COR-L47 (cell line): ENCODE results near the gene NFATC3.
"Not testable (repeated sequence)": the region's sequence is repeated elsewhere in the genome, so short reads cannot be mapped to it uniquely, and the experiment has no call there.

Experiments
- DNase-seq: peaks from one replicate; lab custom pipeline; 2025; lab: John Stamatoyannopoulos, UW

The NFATC3 gene

GRCh38 chr16:68090130-68090529 lies 5.0 kb downstream of the NFATC3 start:
- DNase-seq = no peak

GRCh38 chr16:68090533-68090932 lies 5.4 kb downstream of the NFATC3 start:
- no peak for DNase-seq

DNA sequence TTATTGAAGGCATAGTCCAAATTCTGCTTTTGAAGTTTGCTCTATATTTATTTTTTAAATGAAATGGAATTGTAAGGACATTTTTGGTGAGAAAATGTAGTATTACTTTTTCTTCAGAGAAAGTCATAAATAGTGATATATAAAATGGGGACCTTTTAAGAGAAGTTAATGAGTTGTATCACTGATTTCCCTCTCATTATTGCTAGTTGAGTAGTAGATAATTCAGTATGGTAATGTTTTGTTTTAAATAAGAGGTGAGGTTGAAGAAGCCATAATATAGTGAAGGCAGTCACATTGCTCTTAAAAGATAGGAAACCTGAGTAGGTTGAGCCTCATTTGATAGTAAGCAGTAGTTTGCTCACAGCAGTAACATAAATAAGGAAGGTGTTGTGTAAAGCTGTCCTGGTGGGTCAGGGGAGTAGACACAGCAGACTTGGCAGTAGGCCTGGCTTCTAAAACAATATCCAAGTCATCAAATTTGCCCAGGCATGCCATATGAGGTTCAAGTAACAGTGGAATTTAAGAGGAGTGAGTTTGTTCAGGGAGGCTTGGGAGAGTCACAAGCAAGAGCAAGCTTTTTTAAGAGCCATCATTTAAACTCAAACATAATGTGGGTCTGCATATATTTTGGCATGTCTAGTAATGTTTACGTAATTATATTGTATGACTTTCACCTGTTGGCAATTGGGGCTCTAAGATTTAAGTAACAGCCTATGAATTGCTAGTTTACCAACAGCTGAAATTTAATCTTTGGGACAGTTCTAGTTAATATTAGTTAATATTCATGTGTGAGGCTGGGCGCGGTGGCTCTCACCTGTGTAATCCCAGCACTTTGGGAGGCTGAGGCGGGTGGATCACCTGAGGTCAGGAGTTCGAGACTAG lies 6.5 kb downstream of the NFATC3 start:
- peak; percentile 90 for DNase-seq

- not testable (repeated sequence) for DNase-seq
Observed at GRCh38 chr16:68092275-68092674, 7.1 kb downstream of the NFATC3 start.

- no peak for DNase-seq
Observed at GRCh38 chr16:68093816-68094613, 8.8 kb downstream of the NFATC3 start.

DNA sequence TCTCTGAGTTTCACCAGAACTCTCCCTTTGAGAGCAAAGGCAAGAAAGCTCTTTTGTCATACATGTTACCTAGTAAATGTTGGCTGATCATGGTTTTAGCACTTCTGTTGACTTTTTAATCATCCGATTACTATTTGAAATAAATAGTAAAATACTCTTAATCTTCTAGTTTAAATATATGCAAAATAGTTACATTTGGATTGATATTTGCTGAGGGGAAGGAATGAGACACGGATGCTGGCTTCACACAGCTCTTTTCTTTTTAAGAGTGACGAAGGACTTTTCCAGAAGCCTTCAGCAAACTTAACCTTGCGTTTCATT lies 9.4 kb downstream of the NFATC3 start:
- no peak for DNase-seq

DNA sequence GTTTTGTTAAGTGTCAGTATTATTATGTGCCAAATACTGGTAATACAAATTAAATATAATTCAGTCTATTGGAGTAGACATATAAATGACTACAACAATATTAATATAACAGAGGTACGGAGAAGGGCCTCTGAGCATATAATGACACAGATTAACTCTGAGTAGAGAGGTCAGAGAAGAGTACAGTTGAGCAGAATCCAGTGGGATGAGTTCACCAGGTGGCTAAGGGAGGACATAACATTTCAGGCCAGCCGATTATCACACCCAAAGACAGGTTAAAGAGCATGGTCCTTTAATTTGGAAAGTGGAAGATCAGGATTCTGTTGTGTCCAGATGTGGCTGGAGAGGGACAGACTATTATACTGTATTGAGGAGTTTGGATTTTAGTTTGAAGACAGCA lies 11.3 kb downstream of the NFATC3 start:
- no peak for DNase-seq

- no peak for DNase-seq
Observed at GRCh38 chr16:68097088-68097487, 11.9 kb downstream of the NFATC3 start.

- DNase-seq = no peak
Observed at GRCh38 chr16:68097895-68098294, 12.7 kb downstream of the NFATC3 start.

DNA sequence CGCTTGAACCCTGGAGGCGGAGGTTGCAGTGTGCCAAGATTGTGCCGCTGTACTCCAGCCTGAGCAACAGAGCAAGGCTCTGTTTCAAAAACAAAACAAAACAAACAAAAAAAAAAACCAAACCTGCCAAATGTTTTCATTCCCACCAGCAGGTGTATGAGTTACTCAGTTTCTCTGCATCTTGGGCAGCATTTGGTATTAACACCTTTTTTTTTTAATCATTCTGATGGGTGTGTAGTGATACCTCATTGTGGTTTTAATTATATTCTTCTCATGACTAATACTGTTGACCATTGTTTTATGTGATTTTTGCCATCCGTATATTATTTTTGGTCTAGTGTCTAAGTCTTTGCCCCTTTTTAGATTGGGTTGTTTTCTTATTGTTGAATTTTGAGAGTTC lies 15.3 kb downstream of the NFATC3 start:
- DNase-seq = no peak

DNA sequence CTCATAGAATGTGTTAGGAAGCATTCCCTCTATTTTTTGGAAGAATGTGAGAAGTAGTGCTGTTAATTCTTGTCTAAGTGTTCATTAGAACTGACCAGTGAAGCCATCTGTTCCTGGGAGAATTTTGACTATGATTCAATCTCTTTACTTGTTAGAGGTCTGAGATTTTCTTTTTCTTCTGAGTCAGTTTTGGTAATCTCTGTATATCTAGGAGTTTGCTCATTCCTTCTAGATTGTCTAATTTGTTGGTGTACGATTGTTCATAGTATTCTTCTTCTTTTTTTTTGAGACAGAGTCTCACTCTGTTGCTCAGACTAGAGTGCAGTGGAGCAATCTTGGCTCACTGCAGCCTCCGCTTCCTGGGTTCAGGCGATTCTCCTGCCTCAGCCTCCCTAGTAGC lies 20.4 kb downstream of the NFATC3 start:
- DNase-seq = no peak

DNA sequence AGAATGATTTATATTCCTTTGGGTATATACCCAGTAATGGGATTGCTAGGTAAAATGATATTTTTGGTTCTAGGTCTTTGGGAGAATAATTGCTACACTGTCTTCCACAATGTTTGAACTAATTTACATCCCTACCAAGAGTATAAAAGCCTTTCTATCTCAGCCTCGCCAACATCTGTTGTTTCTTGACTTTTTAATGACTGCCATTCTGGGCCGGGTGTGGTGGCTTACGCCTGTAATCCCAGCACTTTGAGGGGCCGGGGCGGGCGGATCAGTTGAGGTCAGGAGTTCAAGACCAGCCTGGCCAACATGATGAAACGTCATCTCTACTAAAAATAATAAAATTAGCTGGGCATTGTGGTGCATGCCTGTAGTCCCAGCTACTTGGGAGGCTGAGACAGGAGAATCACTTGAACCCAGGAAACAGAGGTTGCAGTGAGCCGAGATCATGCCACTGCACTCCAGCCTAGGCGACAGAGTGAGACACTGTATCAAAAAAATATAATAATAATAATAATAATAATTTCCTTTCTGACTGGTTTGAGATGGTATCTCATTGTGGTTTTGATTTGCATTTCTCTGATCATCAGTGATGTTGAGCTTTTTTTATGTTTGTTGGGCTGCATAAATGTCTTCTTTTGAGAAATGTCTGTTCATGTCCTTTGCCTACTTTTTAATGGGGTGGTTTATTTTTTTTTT lies 22.2 kb downstream of the NFATC3 start:
- not testable (repeated sequence) for DNase-seq

DNA sequence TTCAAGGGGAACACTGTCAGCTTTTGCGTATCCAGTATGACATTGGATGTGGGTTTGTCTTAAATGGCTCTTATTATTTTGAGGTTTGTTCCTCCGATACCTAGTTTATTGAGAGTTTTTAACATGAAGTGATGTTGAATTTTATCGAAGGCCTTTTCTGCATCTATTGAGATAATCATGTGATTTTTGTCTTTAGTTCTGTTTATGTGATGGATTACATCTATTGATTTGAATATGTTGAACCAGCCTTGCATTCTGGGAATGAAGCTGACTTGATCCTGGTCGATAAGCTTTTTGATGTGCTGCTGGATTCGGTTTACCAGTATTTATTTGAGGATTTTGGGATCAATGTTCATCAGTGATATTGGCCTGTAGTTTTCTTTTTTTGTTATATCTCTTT lies 24.0 kb downstream of the NFATC3 start:
- DNase-seq = not testable (repeated sequence)

DNA sequence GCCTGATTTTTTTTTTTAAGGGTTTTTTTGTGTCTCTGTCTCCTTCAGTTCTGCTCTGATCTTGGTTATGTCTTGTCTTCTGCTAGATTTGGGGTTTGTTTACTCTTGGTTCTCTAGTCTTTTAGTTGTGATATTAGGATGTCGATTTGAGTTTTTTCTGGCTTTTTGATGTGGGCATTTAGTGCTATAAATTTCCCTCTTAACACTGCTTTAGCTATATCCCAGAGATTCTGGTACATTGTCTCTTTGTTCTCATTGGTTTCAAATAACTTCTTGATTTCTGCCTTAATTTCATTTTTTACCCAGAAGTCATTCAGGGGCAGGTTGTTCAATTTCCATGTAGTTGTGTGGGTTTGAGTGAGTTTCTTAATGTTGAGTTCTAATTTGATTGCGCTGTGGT lies 25.4 kb downstream of the NFATC3 start:
- not testable (repeated sequence) for DNase-seq

DNA sequence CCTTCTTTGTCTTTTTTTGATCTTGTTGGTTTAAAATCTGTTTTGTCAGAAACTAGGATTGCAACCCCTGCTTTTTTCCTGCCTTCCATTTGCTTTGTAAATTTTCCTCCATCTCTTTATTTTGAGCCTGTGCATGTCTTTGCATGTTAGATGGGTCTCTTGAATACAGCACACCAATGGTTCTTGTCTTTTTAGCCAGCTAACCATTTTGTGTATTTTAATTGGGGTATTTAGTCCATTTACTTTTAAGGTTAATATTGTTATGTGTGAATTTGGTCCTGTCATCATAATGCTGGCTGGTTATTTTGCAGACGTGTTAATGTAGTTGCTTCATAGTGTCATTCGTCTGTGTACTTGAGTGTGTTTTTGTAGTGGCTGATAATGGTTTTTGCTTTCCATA lies 26.2 kb downstream of the NFATC3 start:
- no peak for DNase-seq

DNA sequence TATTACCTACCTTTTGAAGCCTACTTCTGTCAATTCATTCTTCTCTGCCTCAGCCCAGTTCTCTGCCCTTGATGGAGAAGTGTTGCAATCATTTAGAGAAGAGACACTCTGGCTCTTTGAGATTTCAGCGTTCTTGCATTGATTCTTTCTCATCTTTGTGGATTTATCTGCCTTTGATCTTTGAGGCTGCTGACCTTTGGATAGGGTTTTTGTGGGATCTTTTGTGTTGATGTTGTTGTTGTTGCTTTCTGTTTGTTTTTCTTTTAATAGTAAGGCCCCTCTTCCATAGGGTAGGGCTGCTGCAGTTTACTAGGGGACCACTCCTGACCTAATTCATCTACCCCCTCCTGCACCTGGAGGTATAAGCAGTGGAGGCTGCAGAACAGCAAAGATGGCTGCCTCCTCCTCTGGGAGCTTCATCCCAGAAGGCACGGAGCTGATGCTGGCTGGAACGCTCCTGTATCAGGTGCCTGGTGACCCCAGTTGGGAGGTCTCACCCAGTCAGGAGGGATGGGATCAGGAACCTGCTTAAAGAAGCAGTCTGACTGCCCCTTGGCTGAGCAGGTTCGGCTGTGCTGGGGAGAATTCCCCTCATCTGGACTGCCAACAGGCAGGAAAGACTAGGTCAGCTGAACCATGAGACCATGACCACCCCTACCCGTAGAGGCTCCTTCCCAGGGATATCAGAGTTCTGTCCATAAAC lies 28.0 kb downstream of the NFATC3 start:
- DNase-seq = no peak

DNA sequence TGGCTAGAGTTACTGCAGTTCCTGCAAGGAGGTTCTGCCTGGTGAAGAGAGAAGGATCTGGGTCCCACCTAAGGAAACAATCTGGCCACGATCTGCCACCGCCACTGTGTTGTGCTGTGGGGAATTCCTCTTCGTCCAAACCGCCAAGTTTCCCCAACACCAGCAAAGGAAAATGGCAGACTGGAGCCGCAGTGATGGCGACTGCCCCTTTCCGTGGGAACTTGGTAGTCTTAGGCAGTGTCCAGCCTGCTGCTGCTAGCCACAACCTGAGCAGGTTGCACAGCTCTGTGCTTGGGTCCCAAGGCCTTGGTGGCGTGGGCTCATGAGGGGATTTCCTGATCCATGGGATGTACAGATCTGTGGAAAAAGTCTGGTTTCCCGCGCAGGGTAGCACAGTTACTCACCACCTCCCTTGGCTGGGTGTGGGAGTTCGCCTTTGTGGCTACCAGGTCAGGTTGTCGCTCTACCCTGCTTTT lies 28.6 kb downstream of the NFATC3 start:
- DNase-seq = no peak

DNA sequence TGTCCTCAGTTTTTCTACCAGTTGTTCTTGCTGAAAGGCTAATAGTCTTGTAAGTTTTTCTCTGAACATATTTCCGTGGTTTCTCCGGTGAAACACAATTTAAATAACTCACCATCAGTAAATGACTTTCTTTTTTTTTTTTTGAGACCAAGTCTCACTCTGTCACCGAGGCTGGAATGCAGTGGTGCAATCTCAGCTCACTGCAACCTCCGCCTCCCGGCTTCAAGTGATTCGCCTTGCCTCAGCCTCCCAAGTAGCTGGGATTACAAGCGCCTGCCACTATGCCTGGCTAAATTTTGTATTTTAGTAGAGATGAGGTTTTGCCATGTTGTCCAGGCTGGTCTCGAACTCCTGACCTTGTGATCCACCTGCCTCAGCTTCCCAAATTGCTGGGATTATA lies 29.8 kb downstream of the NFATC3 start:
- DNase-seq = not testable (repeated sequence)

- no peak for DNase-seq
Observed at GRCh38 chr16:68115851-68116250, 30.7 kb downstream of the NFATC3 start.

DNA sequence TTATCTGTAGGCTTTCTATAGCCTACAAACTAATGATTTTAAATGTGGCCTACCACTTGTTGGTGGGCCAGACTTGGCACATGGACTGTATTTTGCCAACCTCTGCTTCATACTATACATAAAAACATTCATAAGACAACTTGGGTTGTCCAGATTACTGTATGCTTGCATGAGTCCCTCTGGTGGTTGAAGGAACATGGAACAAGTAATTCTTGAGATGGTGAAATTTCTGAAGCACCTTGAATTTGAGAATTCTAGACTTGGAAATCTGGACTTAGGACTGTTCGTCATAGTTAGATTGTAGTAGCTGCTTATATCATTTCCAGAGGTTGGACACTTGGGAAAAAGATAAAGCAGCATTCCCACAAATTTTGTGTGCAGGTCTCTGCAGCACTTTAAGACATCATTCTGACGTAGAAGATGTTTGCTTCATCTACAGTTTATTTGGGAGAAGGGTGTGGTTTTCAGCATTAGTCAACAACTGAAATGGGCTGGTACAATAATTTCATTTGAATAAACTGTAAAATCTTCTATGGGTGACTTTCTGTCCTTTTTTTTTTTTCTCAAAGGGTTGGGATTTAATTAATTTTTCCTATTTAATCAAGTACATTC lies 31.2 kb downstream of the NFATC3 start:
- DNase-seq = peak; percentile 2

DNA sequence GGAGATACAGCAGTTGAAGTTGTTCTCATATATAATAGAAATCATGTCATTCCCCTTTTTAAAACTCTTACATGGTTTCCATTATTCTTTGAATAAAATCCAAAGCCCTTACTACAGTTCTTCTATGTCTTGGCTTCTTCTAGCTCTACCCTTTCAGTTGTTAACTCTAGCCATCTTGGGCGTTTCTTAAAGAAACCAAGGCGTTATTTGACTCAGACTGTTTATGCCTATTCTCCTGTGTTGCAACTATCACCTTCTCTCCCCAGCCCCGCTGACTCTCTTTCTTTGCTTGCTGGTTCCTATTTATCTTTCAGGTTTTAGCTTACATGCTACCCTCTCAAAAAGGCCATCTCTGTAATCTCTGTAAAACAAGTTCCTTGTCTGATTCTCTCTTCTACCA lies 32.7 kb downstream of the NFATC3 start:
- DNase-seq = no peak

DNA sequence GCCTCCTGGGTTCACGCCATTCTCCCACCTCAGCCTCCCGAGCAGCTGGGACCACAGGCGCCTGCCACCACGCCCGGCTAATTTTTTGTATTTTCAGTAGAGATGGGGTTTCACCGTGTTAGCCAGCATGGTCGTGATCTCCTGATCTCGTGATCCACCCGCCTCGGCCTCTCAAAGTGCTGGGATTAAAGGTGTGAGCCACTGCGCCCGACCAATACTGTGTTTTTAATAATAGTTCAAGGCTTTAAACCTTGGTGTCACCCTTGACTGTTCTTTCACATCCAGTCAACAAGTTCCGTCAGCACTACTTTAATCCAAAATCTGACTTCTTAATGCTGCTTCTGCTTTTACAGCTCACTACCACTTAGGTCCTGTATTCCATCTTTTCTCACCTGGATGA lies 33.8 kb downstream of the NFATC3 start:
- not testable (repeated sequence) for DNase-seq
